ENCODE measurements around the gene BRCA2.
A peak's percentile ranks its signal among the peaks of the same experiment; 100 is the strongest.
"Not testable (repeated sequence)": the region's sequence is repeated elsewhere in the genome, so short reads cannot be mapped to it uniquely, and the experiment has no call there.

Gene BRCA2

DNA sequence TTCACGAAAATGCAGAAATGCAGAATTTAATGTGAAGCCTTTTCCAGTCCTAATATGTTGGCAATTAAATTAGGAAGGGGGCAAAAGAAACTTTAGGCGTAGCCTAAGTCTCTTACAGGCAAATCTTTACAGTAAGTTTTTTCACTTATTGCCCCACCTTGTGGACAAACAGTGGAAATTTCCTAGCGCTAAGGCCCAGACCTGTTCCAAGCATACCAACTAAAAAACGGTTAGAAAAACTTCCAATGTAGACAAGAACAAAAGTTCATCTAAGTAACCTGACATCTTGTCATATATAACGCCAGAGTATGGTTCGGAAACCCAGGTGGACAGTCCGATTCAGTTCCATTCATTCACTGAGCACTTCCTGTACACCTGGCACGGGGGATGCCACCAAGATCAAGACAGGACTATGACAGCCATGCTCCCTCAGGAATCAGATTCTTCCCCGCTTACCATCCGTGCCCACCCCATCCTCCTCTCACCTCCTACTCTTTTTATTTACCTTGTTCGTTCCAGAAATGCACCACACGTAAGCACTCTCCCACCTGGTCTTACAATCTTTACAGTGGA lies 5.1 kb upstream of the BRCA2 start:
- DNase-seq (ENCODE audit: low spot score), result peak; percentile 57

DNA sequence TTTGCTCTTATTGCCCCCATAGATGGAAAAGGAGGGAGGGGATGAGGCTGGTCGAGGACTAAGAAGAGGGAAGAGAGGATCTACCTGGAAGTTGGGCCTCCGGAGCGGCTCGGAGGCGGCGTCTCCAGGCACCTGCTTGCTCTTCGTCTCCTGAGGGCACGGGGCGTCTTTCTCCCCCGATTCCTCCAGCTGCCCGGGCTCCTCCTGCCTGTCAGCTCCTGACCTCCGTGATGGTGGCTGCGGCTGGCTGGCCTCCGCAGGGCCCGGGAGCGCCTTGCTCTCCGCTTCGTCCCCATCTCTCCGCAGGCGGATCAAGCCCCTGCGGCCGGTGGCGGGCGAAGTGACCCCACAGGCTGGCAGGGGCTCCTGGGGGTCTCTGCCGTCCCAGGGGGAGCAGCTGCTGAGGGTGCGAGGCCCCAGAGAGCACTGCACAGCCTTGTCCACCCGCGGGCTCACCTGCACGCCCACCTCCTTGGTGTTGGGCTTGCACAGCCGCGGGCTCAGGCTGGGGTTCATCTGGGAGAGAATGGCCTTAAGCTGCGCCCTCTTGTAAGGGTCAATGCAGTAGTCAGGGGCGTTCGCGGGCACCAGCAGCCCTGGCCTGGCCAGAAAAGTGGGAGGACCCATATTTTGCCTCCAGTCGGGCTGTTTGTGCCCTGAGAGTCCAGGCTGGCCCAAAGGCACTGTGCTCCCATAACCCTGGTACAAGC lies 4.0 kb upstream of the BRCA2 start:
- DNase-seq (ENCODE audit: low spot score), result no peak

DNA sequence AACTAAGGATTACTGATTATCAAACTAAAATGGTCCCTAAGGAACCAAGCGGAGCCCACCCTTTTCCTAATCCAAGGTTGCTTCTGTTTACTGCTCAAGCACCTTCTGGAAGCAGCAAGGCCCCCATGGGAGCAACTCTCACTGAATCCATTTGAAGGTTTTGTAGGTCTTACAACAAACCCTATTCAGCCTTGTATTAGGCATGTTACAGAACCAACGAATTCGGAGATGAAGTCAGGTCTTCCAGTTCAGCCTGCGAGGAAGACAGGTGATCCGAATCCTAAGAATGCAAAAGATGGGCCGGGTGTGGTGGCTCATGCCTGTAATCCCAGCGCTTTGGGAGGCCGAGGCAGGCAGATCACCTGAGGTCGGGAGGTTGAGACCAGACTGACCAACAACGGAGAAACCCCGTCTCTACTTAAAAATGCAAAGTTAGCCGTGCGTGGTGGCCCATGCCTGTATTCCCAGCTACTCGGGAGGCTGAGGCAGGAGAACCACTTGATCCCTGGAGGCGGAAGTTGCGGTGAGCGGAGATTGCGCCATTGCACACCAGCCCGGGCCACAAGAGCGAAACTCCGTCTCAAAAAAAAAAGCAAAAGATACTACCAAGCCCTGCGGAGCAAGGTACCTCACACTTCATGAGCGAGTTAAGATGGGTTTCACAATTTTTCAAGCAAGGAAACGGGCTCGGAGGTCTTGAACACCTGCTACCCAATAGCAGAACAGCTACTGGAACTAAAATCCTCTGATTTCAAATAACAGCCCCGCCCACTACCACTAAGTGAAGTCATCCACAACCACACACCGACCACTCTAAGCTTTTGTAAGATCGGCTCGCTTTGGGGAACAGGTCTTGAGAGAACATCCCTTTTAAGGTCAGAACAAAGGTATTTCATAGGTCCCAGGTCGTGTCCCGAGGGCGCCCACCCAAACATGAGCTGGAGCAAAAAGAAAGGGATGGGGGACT lies 754 bp upstream of the BRCA2 start:
- DNase-seq (ENCODE audit: low spot score), result peak; percentile 41

DNA sequence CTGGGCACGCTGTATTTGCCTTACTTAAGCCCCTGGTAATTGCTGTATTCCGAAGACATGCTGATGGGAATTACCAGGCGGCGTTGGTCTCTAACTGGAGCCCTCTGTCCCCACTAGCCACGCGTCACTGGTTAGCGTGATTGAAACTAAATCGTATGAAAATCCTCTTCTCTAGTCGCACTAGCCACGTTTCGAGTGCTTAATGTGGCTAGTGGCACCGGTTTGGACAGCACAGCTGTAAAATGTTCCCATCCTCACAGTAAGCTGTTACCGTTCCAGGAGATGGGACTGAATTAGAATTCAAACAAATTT lies 676 bp downstream of the BRCA2 start:
- DNase-seq (ENCODE audit: low spot score), result no peak

DNA sequence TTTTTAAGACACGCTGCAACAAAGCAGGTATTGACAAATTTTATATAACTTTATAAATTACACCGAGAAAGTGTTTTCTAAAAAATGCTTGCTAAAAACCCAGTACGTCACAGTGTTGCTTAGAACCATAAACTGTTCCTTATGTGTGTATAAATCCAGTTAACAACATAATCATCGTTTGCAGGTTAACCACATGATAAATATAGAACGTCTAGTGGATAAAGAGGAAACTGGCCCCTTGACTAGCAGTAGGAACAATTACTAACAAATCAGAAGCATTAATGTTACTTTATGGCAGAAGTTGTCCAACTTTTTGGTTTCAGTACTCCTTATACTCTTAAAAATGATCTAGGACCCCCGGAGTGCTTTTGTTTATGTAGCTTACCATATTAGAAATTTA lies 1.2 kb downstream of the BRCA2 start:
- DNase-seq (ENCODE audit: low spot score), result no peak

DNA sequence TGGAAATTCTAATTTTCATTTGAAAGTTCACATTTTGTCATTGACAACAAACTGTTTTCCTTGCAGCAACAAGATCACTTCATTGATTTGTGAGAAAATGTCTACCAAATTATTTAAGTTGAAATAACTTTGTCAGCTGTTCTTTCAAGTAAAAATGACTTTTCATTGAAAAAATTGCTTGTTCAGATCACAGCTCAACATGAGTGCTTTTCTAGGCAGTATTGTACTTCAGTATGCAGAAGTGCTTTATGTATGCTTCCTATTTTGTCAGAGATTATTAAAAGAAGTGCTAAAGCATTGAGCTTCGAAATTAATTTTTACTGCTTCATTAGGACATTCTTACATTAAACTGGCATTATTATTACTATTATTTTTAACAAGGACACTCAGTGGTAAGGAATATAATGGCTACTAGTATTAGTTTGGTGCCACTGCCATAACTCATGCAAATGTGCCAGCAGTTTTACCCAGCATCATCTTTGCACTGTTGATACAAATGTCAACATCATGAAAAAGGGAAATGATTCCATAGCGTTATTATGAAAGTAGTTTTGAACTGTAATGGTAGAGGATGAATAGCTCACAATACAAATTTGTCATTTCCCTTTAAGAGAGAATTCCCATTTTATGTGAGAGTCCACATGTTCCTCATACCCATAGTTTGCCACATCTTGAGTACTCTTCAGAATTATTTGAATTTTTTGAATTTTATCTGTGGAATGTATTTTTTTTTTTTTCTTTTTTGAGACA lies 2.6 kb downstream of the BRCA2 start:
- no peak for DNase-seq (ENCODE audit: low spot score)

DNA sequence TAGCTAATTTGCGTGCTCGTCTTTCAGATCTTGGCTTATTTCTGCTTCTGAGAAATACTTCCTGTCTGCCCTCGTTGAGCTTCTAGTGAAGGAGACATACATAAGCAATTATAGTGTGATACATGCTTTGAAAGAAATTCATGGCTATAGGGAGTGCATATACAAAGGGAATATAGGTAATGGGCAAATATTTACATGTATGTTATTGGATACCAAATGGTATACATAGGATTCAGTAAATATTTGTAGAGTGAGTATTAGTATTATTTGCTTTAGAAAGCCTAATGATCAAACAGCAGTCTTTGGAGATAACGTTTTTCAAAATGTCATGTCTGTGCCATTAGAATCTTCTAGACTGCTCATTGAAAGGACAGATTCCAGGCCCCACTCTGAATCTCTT lies 5.2 kb downstream of the BRCA2 start:
- DNase-seq (ENCODE audit: low spot score), result no peak

DNA sequence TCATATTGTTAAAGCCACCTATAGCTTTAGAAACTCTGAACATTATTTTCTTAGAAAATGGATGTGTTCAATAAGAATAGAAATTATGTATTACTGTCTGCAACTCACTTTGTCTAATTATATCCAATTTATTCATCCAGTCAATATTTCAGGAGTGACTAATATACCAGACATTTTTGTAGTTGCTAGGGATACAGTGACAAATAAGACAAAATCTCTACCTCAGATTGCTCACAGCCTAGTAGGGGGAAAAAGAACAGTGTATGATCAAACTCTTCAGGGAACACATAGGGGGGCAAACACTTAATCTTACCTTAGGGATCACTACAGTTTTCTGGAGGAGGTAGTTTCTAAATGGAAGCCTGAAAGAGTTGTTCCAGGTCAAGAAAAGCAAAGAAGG lies 8.6 kb downstream of the BRCA2 start:
- no peak for DNase-seq (ENCODE audit: low spot score)

DNA sequence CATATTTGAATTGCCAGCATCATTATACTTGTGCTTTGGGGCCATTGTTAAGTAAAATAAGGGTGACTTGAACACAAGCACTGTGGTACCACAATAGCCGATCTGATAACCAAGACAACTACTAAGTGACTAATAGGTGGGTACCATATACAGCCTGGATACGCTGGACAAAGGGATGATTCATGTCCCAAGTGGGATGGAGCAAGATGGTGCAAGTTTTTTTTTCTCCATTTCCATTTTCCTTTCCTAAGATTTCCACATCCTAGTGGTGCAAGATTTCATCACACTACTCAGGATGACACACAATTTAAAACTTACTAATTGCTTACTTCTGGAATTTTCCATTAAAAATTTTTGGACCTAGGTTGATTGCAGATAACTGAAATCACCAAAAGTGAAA lies 15.1 kb downstream of the BRCA2 start:
- no peak for DNase-seq (ENCODE audit: low spot score)

DNA sequence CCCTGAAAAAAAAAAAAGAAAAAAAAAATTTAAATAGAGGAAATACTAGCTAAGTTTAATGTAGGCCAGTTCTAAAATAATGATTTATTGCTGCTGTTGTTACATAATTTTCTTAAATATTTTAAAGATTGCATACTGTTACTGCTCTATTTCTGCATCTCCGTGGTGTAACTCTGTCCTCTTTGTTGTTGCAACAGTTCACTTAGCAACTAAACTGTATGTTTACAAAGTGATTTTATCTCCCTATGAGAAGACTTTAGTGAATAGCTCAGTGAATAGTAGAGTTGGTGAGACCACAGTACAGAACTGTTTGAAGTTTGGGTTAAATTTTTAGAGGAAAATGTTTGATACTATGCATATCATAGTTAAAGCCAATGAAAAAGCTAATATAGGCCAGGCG lies 19.4 kb downstream of the BRCA2 start:
- DNase-seq (ENCODE audit: low spot score), result no peak

DNA sequence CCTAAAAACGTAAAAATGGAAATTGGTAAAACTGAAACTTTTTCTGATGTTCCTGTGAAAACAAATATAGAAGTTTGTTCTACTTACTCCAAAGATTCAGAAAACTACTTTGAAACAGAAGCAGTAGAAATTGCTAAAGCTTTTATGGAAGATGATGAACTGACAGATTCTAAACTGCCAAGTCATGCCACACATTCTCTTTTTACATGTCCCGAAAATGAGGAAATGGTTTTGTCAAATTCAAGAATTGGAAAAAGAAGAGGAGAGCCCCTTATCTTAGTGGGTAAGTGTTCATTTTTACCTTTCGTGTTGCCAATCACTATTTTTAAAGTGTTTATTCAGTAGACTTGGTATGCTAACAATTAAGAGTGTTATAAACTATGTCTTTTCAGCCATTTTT lies 25.6 kb downstream of the BRCA2 start:
- no peak for DNase-seq (ENCODE audit: low spot score)

DNA sequence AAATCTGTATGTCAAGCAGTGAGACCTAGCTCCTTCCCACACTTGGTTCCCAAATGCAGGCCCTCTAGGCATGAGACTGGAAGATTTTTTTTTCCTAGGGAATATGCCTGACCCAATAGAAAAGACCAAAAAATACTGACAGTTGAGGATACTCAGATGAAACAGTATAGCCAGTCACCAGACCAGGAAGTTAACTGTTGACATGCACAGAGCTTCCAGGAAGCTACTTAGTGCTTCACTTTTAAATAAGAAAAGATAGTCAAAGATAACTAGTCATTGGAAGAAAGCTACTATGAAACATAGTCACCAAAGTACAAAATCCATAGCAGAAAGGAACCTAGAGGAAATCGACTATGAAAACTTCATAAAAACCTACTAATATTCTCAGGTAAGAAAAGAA lies 32.3 kb downstream of the BRCA2 start:
- no peak for DNase-seq (ENCODE audit: low spot score)

DNA sequence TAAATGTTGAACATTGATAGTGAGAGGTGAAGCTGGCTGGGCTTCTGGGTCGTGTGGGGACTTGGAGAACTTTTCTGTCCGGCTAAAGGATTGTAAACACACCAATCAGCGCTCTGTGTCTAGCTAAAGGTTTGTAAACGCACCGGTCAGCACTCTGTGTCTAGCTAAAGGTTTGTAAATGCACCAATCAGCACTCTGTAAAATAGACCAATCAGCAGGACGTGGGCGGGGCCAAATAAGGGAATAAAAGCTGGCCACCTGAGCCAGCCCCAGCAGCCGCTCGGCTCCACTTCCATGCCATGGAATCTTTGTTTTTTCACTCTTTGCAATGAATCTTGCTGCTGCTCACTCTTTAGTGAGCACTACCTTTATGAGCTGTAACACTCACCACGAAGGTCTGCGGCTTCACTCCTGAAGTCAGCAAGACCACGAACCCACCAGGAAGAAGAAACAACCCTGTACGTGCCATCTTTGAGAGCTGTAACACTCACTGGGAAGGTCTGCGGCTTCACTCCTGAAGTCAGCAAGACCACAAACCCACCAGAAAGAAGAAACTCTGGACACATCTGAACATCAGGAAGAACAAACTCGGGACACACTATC lies 35.6 kb downstream of the BRCA2 start:
- DNase-seq (ENCODE audit: low spot score), result not testable (repeated sequence)

DNA sequence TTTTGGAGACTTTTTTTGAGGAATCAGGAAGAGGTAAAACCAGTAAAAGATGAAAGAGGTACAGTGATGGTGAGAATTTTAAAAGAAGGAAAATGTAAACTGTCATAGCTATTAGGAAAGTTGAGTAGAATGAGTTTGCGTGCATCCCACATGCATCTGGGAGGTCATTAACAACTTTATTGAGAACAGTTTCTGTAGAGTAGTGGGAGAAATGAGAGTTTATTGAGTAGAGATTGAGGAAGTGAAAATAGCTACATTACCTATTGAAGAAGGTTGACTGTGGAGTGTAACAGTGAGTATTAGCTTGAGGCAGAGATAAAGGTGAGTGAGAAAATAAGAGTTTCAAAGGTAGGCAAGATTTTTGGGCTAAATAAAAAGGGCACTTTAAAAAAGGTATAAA lies 38.7 kb downstream of the BRCA2 start:
- no peak for DNase-seq (ENCODE audit: low spot score)

DNA sequence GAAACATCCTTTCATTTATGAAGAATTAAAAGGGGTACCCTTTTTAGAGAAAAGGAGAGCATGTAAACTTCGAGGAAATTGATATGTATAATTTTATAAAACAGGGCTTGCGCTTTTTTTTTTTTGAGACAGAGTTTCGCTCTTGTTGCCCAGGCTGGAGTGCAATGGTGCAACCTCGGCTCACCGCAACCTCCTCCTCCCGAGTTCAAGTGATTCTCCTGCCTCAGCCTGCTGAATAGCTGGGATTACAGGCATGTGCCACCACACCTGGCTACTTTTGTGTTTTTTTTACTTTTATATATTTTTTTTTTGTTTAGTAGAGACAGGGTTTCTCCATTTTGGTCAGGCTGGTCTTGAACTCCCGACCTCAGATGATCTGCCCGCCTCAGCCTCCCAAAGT lies 40.6 kb downstream of the BRCA2 start:
- DNase-seq (ENCODE audit: low spot score), result not testable (repeated sequence)

DNA sequence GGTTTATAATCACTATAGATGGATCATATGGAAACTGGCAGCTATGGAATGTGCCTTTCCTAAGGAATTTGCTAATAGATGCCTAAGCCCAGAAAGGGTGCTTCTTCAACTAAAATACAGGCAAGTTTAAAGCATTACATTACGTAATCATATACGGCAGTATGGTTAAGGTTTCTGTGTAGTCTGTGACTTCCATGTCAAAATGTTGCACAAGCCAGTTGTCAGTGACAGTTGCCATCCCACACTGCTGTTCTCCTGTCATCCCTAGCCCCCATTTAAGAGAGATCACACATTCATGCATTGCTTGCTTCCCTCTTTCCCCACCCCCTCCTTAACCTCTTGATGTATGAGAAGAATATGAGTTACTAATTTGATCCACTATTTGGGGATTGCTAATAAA lies 47.3 kb downstream of the BRCA2 start:
- no peak for DNase-seq (ENCODE audit: low spot score)

DNA sequence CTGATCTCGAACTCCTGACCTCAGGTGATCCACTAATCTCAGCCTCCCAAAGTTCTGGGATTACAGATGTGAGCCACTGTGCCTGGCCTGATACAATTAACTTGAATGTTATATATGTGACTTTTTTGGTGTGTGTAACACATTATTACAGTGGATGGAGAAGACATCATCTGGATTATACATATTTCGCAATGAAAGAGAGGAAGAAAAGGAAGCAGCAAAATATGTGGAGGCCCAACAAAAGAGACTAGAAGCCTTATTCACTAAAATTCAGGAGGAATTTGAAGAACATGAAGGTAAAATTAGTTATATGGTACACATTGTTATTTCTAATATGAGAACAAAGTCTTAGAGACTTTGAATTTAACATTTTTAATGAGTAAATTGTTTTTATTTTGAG lies 55.5 kb downstream of the BRCA2 start:
- DNase-seq (ENCODE audit: low spot score), result no peak

DNA sequence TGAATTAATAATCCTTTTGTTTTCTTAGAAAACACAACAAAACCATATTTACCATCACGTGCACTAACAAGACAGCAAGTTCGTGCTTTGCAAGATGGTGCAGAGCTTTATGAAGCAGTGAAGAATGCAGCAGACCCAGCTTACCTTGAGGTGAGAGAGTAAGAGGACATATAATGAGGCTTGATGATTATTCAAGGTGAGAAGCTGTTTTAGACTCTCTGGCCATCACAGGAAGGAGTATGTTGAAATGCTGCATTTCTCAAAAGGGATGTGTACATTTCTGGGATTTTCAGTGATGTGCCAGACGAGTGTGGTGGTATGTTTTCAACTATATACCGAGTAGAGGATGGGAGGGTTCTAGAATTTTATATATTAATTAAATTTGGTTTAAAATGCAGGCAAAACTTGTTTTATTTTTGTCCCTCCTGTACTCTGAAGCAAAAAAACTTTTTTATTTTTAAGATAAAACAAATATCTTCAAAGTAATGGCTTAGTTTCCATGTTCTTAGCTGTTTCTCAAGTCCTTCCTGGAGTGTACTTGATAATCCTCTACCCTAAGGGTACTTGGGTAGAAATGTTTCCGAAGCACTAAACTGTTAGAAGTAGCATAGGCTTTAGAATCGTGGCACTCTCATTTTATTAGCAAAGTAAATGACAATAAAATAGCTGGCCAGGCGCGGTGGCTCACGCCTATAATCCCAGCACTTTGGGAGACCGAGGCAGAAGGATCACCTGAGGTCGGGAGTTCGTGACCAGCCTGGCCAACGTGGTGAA lies 61.5 kb downstream of the BRCA2 start:
- no peak for DNase-seq (ENCODE audit: low spot score)

DNA sequence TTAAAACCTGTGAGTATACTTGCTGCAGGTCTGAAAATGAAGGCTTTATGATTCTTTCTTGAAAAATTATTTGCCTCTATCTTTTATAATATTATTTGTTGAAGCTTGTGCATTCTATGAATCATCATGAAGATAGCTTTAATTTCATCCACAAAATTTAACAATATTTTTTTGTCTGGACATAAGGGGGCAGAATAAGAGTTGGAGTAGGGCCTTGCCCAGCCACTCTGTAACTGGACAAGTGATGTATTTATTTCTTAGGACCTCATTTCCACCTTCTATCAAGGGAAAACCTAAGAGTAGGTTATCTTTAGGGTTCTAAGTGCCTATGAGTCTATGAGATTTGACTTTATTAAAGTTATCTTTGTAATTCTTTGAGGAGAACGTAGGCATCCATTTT lies 62.7 kb downstream of the BRCA2 start:
- peak; percentile 3 for DNase-seq (ENCODE audit: low spot score)

DNA sequence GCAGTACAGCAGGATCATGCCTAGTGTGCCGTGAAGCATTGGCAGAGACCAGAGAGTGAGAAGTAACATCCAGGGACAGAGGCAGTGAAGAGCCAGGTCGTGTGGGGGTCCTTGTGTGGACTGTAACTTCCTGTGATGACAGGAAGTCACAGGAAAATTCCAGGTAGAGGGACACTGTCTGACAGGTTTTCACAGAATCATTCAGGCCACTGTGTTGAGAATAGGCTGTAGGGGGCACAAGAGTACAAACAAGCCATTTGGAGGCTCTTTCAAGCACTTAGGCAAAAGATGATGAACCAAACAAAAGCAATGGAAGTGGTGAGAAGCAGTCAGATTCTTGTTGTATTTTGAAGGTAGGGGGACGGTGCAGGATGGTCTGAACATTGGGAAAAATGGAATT lies 66.2 kb downstream of the BRCA2 start:
- DNase-seq (ENCODE audit: low spot score), result peak; percentile 48

Measured in cerebellar cortex (tissue), 1 donor.